ENCODE results near the gene PMEPA1.

PMEPA1 gene

GRCh38 chr20:57619051-57619831 lies 90.6 kb downstream of the PMEPA1 start:
- no peak for DNase-seq

- no peak for DNase-seq
Measured at GRCh38 chr20:57618764-57619050, 91.1 kb downstream of the PMEPA1 start.

GRCh38 chr20:57618091-57618763 lies 91.6 kb downstream of the PMEPA1 start:
- DNase-seq = no peak

GRCh38 chr20:57617079-57617795 lies 92.6 kb downstream of the PMEPA1 start:
- DNase-seq = no peak

- no peak for DNase-seq
Measured at GRCh38 chr20:57616143-57616951, 93.5 kb downstream of the PMEPA1 start.

- no peak for DNase-seq
Measured at GRCh38 chr20:57615445-57615811, 94.4 kb downstream of the PMEPA1 start.

GRCh38 chr20:57614490-57615444 lies 95.0 kb downstream of the PMEPA1 start:
- DNase-seq = no peak

- no peak for DNase-seq
Measured at GRCh38 chr20:57613481-57613921, 96.3 kb downstream of the PMEPA1 start.

- no peak for DNase-seq
Measured at GRCh38 chr20:57612916-57613315, 96.9 kb downstream of the PMEPA1 start.

- no peak for DNase-seq
Measured at GRCh38 chr20:57612436-57612835, 97.4 kb downstream of the PMEPA1 start.

- no peak for DNase-seq
Measured at GRCh38 chr20:57611586-57612311, 98.1 kb downstream of the PMEPA1 start.

GRCh38 chr20:57610261-57610952 lies 99.4 kb downstream of the PMEPA1 start:
- no peak for DNase-seq

- DNase-seq = no peak
Measured at GRCh38 chr20:57609842-57610167, 100.0 kb downstream of the PMEPA1 start.

- no peak for DNase-seq
Measured at GRCh38 chr20:57609086-57609841, 100.6 kb downstream of the PMEPA1 start.

GRCh38 chr20:57608516-57608915 lies 101.3 kb downstream of the PMEPA1 start:
- DNase-seq = no peak

GRCh38 chr20:57605878-57606277 lies 103.9 kb downstream of the PMEPA1 start:
- DNase-seq = no peak

- no peak for DNase-seq
Measured at GRCh38 chr20:57605045-57605444, 104.8 kb downstream of the PMEPA1 start.

- DNase-seq = no peak
Measured at GRCh38 chr20:57603120-57603519, 106.7 kb downstream of the PMEPA1 start.

- DNase-seq = no peak
Measured at GRCh38 chr20:57601737-57602136, 108.1 kb downstream of the PMEPA1 start.

- no peak for DNase-seq
Measured at GRCh38 chr20:57601211-57601570, 108.6 kb downstream of the PMEPA1 start.

All from left hindlimb (tissue), 1 donor.